A549 treated with Mapracorat at 1 μM for 4 hours (cell line): ENCODE data around the gene SHISA3. TPM values are rescaled to one million over a fixed set of nuclear protein-coding genes. Genes with fewer than 3 reads are reported as not detected.

Source experiments
- total RNA-seq: library from RNA; stranded (reverse); fragments of 200-300 nt; extraction: Qiagen RNA extraction; gene quantifications from 5 replicates; pipeline ENCODE4 v1.2.3, GENCODE V29; 2022

The SHISA3 gene
- not detected in 5 replicates for total RNA-seq

GRCh38 chr4:42396752-42397634, at the start of gene SHISA3:
Gene SHISA3 (plus strand): TSS chr4:42397488. CDS start chr4:42398057, 569 bp downstream.

Other genes with a start within 250 kb of the SHISA3 start
- gene BEND4, start 244.8 kb upstream of the SHISA3 start, total RNA-seq, result 0.02 TPM in 2 of 5 replicates, not detected in the others